Measurements from ENCODE around the gene SLC5A9. TPM values are rescaled to one million over a fixed set of nuclear protein-coding genes. Genes with fewer than 3 reads are reported as not detected.
A peak's percentile ranks its signal among the peaks of the same experiment; 100 is the strongest.
"Not testable (repeated sequence)": the region's sequence is repeated elsewhere in the genome, so short reads cannot be mapped to it uniquely, and the experiment has no call there.

The SLC5A9 gene
- total RNA-seq, 1 experiment from 2014 or later: not detected

DNA sequence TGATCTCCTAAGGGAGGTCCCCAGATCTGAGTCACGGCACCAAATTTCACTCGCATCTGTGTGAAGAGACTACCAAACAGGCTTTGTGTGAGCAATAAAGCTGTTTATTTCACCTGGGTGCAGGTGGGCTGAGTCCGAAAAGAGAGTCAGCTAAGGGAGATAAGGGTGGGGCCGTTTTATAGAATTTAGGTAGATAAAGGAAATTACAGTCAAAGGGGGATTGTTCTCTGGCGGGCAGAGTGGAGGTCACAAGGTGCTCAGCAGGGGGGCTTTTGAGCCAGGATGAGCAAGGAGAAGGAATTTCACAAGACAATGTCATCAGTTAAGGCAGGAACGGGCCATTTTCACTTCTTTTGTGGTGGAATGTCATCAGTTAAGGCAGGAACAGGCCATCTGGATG lies 8.2 kb upstream of the SLC5A9 start:
- not testable (repeated sequence) for H2BK20ac ChIP-seq (ENCODE audit: low read depth, low read length, poor library complexity, severe bottlenecking); H4K5ac ChIP-seq (ENCODE audit: insufficient read length, low read depth, low read length); H4K8ac ChIP-seq (replicated peaks; ENCODE audit: insufficient read length, low read depth, low read length); H3T11ph ChIP-seq (ENCODE audit: low read length); H2BK5ac ChIP-seq (ENCODE audit: insufficient read length, low read length); H3K4ac ChIP-seq (ENCODE audit: low read depth, low read length); H3K4me1 ChIP-seq (ENCODE audit: insufficient read depth, low read length); H3K18ac ChIP-seq (ENCODE audit: insufficient read length, low read depth, low read length); H2BK12ac ChIP-seq (ENCODE audit: insufficient read length, low read depth, low read length); H3K27me3 Mint-ChIP-seq (ENCODE audit: low read depth); H2BK15ac ChIP-seq (ENCODE audit: low read depth, low read length); H4K20me1 ChIP-seq (ENCODE audit: control insufficient read depth, insufficient read depth, insufficient read length); H3K9ac ChIP-seq (ENCODE audit: extremely low read depth, insufficient read length, low read length); H3K14ac ChIP-seq (ENCODE audit: insufficient read depth, low read length); H3K23me2 ChIP-seq (ENCODE audit: insufficient read length, low read depth, low read length, poor library complexity, severe bottlenecking); H3K79me2 ChIP-seq (ENCODE audit: insufficient read depth, low read length); H2BK120ac ChIP-seq (ENCODE audit: low read depth, low read length, poor library complexity, severe bottlenecking); H3K23ac ChIP-seq (ENCODE audit: insufficient read length, low read depth, low read length); H3K27ac ChIP-seq (ENCODE audit: insufficient read length, low read depth, low read length); H2AFZ ChIP-seq (ENCODE audit: low read length); H3K4me2 ChIP-seq (ENCODE audit: insufficient read depth, insufficient read length, low read length); H2AK5ac ChIP-seq (ENCODE audit: insufficient read length, low read length); H3K79me1 ChIP-seq (ENCODE audit: insufficient read depth, low read depth, low read length, poor library complexity, severe bottlenecking); DNase-seq; H4K91ac ChIP-seq (ENCODE audit: insufficient read length, low read depth, low read length); H3K27me3 ChIP-seq (ENCODE audit: insufficient read depth, low read length); H3K9me3 ChIP-seq (ENCODE audit: control insufficient read depth, low read depth, low read length); H3K4me3 Mint-ChIP-seq; H3K56ac ChIP-seq (ENCODE audit: insufficient read length, low read depth, low read length)
- no CpG with 5 or more reads among the region's 6 CpGs for WGBS (ENCODE audit: extremely low coverage, insufficient read length, low lambda C conversion rate)
- H3K36me3 Mint-ChIP-seq (ENCODE audit: insufficient read depth in 1 of 3, low read depth in 3 of 3): peaks cover 0 to 13% (median 10%) of the 10 kb centered on the region in 3 experiments; a peak in 5 of 7 replicates
- H3K27ac Mint-ChIP-seq: peak overlapping the region; percentile 11 to 88 (median 36); a peak in 3 of 7 replicates
- peaks cover 10 to 12% of the 10 kb centered on the region in 2 experiments for H3K9me3 Mint-ChIP-seq
- H3K4me1 Mint-ChIP-seq: peaks cover 52 to 68% of the 10 kb centered on the region in 2 experiments

Measured in H9 (cell line).